HG03378 (cell line): ENCODE results near the gene SDF2L1.
"Not testable (repeated sequence)": the region's sequence is repeated elsewhere in the genome, so short reads cannot be mapped to it uniquely, and the experiment has no call there.

Source experiments
- ATAC-seq: cut with Tn5 transposase; IDR thresholded peaks from one replicate; pipeline ENCODE4 v1.9.1; 2021; ENCODE audit warnings: mild to moderate bottlenecking, moderate library complexity; ENCODE audit not compliant: unreplicated experiment

The SDF2L1 gene

DNA sequence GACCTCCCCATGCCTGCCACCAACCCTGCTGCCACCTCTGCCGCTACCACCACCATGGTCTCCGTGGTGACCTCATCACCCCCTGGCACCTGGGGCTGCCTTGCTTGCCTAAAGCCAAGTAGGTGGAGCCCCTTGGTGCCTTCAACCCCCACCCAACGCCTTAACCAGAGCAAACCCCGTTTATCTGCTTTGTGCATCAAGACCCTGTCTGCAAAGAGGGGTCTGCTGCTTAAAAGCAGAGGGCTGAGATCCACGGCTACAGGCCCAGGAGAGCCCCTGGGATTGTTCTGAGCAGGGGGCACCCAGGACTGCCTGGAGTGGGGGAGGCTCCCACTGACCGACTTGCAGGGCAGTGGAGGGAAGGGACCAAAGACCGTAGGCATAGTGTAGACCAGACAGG lies 18.8 kb downstream of the SDF2L1 start:
- no peak for ATAC-seq

DNA sequence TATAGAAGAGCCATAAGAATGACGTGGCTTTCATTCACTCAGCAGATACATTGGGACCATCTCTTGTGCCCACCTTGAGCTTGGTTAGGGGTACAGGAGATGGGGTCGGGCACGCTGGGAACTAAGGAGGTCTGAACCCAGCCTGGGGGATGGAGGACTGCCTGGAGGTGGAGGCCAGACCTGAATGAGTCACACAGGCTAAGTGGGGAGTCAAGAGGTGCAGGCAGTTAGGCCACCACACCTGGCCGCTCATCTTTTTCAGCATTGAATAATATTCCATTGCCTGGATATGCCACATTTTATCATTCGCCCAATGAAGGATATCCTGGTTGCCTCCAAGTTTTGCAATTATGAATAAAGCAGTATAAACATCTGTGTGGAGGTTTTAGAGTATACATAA lies 19.9 kb downstream of the SDF2L1 start:
- no peak for ATAC-seq

DNA sequence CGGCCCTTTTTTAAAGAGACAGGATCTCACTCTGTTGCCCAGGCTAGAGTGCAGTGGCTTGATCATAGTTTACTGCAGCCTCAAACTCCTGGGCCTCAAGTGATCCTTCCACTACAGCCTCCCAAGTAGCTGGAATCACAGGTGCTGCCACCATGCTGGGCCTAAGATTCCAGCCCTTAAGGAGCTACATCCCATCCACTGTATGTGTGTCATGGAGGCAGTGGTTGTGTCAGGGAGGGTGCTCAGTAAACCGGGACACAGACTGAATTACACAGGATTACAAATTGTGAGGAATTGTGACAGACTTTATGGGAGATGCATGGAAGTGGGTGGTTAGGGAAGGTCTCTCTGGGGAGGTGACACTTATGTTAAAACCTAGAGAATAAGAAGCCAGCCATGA lies 21.6 kb downstream of the SDF2L1 start:
- no peak for ATAC-seq

DNA sequence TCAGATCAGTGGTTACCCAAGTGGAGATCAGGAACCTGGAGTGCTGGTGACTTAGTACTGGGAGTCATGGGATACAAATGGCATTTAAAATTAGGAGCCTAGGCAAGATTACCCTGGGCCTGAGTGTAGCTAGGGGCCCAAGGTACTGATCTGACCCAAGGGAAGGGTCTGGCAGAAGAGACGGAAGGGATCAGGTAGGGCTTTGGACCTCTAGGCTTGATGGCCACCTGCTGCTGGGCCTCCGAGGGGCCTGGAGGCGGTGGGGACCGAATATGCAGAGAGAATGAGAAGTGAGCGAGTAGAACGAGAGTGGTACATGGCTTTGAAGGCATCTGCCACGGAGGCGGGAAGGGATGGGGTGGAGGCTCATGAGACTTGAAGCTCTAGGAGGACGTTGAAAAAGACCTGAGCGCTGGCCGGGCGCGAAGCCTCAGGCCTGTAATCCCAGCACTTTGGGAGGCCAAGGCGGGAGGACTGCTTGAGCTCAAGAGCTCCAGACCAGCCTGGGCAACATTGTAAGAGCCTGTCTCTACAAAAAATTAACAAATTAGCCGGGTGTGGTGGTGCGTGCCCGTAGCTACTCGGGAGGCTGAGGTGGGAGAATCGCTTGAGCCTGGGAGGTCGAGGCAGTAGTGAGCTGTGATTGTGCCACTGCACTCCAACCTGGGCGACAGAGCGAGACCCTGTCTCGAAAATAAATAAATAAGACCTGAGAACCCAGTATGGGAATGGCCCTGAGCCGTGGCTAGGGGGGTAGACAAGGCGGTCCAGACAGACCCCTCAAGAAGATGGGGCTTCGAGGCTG lies 23.1 kb downstream of the SDF2L1 start:
- no peak for ATAC-seq

DNA sequence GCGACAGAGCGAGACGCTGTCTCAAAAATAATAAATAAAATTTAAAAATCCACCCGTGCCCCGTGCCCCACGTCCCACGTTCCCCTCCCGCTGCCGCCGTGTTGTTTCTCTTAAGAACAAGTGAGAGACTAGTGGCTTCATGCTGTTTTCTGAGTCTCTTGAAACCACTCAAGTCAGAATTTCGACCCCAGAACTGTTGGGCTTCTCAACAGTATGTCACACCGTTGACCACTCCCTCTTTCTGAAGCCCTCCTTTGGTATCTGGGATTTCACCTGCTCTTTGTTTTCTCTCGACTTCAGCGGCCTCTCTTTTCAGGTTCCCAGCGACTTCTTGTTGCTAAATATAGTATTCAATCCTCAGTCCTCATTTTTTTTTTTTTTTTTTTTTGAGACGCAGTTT lies 24.7 kb downstream of the SDF2L1 start:
- ATAC-seq, result no peak

DNA sequence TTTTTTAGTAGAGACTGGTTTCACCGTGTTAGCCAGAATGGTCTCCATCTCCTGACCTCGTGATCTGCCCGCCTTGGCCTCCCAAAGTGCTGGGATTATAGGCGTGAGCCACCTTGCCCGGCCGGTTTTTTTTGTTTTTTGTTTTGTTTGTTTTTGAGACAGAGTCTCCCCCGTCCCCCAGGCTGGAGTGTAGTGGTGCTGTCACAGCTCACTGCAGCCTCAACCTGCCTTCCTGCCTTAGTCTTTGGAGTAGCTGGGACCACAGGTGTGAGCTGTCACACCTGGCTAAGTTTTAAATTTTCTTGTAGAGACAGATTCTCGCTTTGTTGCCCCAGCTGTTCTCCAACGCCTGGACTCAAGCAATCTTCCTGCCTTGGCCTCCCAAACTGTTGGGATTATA lies 26.9 kb downstream of the SDF2L1 start:
- ATAC-seq, result no peak

DNA sequence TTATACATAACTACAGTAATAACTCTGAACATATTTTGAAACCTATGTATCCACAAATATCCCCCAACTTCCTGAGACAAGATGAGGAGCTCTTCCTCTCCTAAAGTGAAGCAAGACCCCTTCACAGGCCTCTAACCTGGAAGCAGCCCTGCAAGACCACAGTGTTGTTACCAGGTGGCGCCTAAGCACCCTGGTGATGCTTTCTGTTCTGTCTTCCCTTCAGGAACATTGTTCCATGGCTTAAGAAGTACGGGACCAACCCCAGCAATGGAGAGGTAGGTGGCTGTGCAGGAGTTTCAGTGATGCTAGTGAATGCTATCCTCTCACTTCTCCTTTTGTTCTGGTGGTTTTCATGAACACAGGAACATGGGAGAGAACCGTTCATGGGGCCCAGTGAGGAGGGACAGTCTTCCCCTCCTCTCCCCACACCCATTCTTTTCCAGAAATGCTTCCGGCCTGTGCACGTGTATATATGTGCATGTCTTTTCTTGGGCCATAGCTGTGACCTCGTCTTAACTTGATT lies 30.1 kb downstream of the SDF2L1 start:
- ATAC-seq, result no peak

DNA sequence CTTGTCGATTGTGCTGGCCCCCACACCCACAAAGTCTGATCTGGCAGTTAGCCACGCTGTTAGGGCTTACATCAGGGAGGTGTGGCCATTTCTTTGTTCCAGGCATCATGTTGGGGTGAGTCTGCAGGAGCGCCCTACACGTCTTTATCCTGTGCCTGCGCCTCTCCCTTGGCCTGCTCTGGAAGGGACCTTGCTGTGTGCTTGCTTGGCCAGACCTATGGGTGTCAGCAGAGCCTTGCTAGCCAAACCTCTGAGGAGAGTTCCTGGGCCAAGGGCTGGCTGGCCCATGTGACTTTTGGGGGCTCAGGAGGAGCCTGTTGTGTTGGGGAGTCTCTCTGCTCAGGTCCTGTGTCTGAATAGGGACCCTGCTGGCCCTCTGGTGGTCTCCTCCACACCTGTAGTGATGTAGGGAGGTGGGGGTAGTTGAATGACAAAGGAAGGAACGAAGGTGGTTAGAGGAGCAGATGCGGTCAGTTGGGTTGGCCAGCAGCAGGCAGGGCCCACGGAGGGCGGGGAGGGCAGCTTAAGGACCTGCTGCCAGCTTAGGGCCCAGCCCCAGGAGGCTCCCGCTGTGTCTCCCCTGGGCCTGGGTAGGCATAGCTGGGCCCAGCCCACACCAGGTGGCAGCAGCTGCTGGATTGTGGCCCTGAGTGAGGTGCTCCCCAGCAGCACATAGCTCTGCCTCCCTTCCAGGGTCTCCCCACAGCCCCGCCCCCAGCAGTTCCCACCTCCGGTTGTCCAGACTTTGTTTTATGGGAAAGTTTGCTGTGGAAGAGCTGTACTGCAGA lies 31.6 kb downstream of the SDF2L1 start:
- no peak for ATAC-seq

DNA sequence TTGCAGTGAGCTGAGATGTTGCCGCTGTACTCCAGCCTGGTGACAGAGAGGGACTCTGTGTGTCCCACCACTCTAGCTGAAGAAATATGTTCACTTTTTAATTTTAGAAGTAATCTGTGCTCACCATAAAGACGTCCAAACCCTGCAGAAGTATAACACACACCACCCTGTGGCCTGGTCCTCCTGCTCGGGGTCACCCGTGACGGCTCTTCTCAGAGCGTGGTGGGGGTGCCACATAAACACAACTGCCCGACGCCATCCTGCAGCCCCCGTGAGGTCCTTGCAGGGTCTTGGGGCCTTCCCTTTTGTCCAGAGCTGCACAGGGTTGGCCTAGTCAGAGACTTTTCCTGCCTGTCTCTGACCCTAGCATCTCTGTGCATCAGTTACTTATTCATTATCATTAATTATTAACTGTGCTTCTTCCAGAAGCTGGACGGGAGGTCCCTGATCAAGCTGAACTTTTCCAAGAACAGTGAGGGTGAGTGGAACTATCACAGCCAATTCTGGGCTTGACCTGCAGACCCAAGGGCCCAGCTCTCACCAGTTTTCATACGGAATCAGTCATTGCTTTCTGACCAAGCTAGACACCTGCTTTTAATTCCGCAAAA lies 32.6 kb downstream of the SDF2L1 start:
- ATAC-seq, result no peak

DNA sequence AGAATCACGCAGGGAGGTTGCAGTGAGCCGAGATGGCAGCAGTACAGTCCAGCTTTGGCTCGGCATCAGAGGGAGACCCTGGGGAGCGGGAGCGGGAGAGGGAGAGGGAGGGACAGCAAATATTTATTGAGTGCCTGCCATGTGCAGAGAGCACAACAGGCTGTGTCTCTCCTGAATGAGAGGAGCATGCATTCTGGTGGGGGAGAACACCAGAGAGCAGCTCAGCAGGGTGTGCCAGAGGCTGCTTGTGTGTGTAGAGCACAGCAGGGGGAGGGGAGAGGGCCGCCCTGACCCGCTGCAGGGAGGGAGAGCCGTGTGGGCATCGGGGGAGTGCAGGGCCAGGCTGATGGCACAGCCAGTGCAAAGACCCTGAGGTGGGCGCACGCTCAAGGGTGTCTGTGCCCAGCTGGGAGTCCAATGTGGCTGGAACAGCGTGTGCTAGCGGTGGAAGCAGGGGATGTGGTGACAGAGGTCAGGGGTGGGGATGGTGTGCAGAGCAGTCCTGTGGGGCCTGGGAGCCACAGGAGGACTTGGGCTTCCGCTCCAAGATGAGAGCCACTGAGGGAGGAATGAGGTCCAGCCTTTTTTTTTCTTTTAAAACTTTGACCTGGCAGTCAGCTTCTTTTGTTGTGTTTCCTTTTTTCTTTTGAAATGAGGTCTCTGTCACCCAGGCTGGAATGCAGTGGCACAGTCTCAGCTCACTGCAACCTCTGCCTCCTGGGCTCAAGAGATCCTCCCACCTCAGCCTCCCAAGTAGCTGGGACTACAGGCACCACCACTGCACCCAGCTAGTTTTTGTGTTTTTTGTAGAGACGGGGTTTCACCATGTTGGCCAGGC lies 35.7 kb downstream of the SDF2L1 start:
- no peak for ATAC-seq

DNA sequence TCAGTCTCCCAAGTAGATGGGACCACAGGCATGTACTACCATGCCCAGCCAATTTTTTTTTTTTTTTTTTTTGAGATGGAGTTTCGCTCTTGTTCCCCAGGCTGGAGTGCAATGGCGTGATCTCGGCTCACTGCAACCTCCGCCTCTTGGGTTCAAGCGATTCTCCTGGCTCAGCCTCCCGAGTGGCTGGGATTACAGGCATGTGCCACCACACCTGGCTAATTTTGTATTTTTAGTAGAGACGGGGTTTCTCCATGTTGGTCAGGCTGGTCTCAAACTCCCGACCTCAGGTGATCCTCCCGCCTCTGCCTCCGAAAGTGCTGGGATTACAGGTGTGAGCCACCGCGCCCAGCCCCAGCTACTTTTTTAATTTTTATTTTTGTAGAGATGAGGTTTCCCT lies 36.7 kb downstream of the SDF2L1 start:
- not testable (repeated sequence) for ATAC-seq

DNA sequence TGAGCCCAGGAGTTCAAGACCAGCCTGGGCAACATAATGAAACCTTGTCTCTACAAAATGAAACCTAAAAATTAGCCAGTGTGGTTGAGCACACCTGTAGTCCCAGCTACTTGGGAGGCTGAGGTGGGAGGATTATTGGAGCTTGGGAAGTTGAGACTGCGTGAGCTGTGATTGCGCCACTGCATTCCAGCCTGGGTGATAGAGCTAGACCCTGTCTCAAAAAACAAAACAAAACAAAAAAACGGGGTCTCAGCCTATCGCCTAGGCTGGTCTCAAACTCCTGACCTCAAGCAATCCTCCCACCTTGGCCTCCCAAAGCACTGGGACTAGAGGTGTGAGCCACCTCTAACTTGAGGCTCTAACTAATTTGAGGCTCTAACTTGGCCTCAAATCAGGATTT lies 37.3 kb downstream of the SDF2L1 start:
- ATAC-seq, result no peak

DNA sequence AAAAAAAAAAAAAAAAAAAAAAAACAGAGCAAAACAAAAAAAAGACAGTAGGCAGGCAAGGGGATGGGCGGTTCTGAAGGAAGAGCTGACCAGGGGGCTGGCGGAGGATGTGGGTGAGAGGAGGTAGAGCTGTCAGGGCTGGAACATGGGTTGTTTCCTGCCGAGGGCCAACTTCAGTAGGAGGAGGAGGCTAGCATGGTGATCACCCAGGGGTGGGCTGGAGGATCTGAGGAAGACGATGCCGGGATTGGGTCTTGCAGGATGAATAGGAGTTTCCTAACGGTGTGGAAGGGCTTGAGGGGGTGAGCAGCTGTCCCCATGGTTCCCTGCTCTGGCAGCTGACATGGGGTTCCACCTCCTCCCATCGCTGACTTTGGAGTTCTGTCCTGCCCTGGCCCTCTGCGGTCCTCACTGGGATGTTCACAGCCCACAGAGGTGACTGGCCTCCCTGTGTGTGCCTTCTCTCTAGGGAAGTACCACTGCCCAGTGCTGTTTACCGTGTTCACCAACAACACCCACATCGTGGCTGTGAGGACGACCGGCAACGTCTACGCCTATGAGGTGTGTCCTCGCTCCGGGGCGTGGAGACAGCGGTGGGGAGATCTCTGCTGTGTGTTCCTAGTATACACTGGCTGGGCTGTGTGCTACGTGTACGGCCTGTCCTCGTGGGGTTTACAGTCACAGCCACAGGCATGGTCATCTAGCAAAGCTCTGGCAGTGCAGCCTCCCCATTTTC lies 38.9 kb downstream of the SDF2L1 start:
- ATAC-seq, result no peak

DNA sequence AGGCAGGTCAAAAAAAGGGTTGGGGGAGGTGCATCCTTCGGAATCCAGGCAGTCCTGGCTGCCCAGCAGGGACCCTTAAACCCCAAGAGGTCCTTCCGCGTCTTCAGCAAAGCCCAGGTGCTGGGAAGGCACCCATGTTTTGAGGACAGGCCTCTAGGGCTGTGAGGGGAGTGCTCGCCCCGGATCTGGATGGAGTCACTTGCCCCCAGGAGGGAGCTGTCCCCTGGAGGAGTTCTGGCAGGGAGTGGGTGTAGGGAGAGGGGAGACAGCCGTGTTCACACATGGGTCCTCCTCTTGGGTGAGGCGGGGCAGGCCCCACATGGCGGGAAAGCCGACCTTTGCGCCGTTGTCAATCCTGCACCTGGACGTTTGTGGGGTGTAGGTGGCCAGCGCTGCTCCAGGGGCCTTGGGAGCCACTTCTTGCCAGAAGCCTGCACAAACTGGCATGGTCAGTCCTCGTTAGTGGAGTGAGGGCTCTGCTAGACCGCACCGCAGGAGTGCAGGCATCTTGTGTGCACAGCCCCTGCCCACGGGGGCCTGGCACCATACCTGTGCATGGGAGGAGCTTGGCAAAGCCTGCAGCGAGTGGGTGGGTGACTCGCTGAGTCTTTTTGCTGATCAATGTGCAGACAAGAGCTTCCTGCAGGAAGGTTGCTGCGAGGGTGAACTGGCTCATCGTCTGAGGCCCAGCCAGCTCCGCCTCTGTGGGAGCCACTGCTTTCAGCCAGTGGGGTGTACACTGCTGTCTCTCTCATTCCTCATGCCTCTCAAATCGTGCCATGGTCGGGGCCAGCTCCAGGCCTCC lies 39.7 kb downstream of the SDF2L1 start:
- no peak for ATAC-seq

DNA sequence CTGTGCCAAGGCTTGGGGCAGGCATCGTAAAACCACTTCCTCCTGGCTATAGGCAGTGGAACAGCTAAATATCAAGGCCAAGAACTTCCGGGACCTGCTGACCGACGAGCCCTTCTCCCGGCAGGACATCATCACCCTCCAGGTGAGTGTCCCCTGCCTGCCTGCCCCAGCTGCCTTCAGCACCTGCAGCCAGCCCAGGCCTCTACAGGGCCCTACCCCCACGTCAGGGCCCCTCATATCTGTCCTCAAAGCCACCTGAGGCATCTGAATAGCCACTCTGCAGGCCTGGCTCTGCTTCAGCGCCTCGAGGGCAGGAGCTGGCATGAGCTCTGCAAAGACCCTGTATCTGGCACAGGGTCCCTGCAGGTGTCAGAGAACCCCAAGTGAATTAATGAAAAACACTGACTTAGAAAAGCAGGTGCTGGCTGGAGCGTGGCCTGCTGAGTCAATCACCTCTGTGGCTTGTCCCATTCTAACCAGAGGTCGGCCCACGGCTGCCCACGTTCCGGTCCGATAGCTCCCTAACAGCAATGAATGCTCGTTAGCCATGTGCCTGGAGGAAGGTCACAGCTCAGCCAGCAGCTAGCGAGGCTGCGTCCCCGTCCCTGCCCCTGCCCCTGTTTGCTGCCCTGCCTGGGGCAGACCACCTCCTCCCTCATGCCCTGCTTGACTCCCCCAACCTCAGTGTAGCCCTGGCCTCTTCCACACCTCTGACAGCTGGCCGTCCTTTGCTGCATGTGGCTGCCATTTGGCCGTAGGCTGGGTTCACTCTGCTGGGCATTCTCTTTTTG lies 40.5 kb downstream of the SDF2L1 start:
- no peak for ATAC-seq

DNA sequence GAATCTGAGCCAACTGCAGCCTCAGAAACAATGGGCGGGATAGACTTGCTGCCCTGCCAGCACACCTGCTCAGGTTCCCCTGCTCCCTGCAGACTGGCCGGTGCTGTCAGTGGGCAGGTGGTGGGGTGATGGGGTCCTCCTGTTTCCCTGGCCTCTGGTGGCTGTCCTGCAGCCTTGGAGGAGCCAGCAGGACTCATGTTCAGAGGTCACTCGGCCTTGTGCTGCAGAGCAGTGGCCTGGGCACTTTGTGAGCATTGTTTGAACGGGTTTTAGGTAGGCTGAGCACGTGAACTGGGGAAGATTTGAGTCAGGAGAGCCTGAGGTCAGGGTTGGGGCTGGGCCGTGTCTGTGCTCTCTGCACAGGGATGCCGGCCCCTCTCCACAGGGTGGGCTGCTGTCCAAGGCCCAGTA lies 41.3 kb downstream of the SDF2L1 start:
- no peak for ATAC-seq

DNA sequence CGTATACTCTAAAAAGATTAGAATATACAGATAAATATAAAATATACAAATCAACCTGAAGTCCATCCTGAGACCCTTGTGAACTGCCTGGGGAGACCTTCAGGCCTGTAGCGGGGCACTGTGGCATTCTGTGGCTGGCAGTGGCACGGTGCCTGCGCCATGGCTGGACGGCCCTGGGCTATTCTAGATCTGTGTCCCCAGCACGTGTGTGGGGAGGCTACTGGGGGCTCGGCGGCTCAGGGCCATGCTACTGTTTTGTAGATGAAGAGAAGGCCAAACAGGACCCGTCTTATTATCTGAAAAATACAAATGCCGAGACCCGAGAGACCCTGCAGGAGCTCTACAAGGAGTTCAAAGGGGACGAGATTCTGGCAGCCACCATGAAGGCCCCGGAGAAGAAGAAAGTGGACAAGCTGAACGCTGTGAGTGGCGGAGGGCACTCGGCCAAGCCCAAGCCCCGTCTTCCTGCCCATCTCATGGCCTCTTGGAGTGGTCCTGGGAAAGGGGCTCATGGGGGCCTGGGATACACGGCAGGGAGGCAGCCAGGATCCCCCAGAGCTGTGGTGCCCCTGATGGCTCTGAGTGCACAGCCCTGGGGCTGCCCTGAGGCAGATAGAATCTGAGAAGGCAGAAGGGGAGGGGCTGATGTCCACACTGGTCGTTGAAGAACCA lies 42.5 kb downstream of the SDF2L1 start:
- ATAC-seq, result no peak

DNA sequence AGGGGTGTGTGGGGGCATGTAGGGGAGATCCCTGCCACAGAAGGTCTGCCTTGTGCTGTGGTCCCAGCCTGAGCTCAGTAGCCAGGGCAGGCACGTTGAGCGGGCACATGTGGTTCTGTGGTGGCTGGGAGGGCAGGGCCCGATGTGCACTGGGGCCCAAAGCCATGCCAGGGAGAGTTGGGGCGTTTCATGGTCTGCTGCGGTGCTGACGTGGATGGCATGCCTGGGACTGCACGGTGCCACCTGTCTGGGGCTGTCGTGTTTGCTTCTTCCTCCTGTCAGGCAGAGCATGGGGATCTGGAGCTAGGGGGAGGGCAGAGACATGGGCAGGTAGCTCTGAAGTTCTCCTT lies 43.0 kb downstream of the SDF2L1 start:
- no peak for ATAC-seq
